ENCODE data around the gene SLC38A2.
A peak's percentile ranks its signal among the peaks of the same experiment; 100 is the strongest.
"Not testable (repeated sequence)": the region's sequence is repeated elsewhere in the genome, so short reads cannot be mapped to it uniquely, and the experiment has no call there.

SLC38A2 gene

GRCh38 chr12:46372544-46373300 lies at the start of gene SLC38A2:
SLC38A2 (minus strand) TSS chr12:46372773; CDS start chr12:46371293, 1,480 bp downstream.
- DNase-seq (ENCODE audit: low read depth, low spot score) = peak; percentile 94

DNA sequence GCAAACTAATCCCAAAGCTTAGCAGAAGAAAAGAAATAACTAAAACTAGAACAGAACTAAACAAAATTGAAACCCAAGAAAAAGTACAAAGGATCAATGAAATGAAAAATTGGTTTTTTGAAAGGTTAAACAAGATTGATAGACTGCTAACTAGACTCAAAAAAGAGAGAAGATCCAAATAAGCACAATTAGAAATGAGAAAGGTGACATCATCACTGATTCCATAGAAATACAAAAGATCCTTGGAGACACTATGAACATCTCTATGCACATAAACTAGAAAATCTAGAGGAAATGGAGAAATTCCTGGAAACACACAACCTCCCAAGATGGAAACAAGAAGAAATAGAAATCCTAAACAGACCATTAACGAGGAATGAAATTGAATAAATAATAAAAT lies 47.1 kb upstream of the SLC38A2 start:
- DNase-seq (ENCODE audit: low read depth, low spot score) = no peak

- no peak for DNase-seq (ENCODE audit: low read depth, low spot score)
Measured at GRCh38 chr12:46415552-46415951, 43.0 kb upstream of the SLC38A2 start.

DNA sequence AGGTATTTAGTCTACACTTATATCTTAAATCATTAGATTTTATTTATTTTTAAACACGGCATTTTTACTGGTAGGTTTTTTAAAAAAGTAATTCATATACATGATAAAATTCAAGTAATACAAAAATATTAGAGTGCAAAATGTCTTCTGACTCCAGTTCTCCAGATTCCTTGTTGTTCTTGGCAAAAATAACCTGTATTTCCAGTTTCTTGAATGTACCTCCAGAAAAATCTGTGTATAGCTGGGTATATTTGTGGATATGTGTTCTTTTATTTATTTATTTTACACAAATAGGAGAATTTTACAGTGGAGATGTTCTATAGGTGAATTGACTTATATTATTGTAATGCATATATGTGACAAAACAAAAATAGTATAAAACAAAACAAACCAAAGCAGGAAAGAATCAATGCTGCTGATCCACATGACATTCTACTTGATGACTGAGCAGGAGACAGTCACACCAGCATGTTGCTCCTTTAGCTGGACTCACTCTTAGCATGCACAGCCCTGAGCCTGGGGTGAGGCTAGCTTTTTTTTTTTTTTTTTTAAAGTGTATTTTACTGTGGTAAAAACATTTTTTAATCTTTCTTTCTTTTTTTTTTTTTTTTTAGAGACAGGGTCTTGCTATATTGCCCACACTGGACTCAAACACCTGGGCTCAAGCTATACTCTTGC lies 42.2 kb upstream of the SLC38A2 start:
- no peak for DNase-seq (ENCODE audit: low read depth, low spot score)

GRCh38 chr12:46413368-46413767 lies 40.8 kb upstream of the SLC38A2 start:
- no peak for DNase-seq (ENCODE audit: low read depth, low spot score)

- DNase-seq (ENCODE audit: low read depth, low spot score) = no peak
Measured at GRCh38 chr12:46412857-46413256, 40.3 kb upstream of the SLC38A2 start.

GRCh38 chr12:46410495-46410894 lies 37.9 kb upstream of the SLC38A2 start:
- no peak for DNase-seq (ENCODE audit: low read depth, low spot score)

DNA sequence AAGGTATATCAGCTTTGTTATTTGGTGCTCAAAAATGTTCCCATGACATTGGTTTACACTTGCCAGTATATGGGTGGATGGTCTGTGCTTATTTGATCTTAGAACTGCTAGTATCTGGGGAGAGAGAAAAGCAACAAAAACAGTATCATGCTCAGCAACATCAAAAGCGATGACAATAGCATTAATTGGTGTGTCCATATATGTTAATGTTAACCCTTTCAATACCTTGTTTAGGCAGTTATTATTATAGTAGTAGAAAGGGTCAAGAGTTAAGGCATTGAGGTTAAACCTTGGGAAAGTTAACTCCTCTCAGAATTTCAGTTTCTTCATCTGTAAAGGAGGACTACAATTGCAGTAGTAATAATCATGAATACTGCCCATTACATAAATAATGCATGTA lies 37.4 kb upstream of the SLC38A2 start:
- no peak for DNase-seq (ENCODE audit: low read depth, low spot score)

DNA sequence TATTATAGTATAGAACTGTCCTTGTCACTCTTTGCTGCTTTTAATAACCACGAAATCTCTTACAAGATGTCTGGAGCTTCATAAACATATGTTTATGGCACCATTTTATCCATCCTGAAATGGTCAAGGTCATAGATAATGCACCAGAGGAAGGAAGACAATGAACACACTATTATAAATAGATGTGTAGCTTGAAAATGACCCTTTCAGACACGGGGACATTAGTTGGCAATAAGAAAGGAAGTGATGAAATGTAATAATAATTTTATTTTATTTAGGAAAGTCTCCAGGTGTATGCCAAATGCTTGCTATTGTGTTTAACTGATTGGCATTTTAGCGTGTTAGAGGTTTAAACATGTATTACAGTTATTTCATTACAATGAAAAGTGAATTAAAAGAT lies 36.8 kb upstream of the SLC38A2 start:
- no peak for DNase-seq (ENCODE audit: low read depth, low spot score)

DNA sequence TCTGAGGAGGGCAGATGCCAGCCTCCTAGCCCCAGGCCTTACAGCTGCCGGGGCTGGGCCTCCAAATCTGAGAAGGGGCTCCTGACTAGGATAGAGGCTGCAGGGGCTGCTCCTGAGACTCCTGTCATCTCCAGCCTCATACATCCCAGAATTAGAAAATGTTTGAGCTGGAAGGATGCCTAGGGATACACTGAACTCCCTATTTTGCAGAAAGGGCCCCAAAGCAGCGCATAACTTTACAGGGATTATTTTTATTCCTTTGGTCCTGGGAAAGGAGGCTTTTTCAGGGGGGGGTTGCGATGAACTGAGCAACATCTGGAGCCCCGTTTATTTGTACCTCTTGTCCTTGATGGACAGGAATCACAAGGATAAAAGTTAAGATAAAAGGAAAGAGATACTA lies 35.9 kb upstream of the SLC38A2 start:
- DNase-seq (ENCODE audit: low read depth, low spot score) = no peak

- no peak for DNase-seq (ENCODE audit: low read depth, low spot score)
Measured at GRCh38 chr12:46407361-46407760, 34.8 kb upstream of the SLC38A2 start.

GRCh38 chr12:46406352-46407027 lies 33.9 kb upstream of the SLC38A2 start:
- DNase-seq (ENCODE audit: low read depth, low spot score) = no peak

DNA sequence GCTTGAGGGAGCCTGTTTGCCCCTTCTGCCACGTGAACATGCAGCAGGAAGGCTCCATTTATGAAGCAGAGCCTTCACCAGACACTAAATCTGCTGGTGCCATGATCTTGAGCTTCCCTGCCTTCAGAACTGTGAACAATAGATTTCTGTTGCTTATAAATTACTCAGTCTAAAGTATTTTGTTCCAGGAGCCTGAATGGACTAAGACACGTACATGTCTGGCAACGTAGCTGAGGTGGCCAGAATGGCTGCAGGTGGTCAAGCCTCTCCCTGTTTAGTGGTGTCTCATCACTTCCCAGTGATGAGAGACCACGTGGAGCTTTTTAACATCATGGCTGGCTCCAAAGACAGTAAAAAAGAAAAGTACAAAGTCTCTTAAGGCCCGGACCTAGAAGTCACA lies 32.2 kb upstream of the SLC38A2 start:
- no peak for DNase-seq (ENCODE audit: low read depth, low spot score)

DNA sequence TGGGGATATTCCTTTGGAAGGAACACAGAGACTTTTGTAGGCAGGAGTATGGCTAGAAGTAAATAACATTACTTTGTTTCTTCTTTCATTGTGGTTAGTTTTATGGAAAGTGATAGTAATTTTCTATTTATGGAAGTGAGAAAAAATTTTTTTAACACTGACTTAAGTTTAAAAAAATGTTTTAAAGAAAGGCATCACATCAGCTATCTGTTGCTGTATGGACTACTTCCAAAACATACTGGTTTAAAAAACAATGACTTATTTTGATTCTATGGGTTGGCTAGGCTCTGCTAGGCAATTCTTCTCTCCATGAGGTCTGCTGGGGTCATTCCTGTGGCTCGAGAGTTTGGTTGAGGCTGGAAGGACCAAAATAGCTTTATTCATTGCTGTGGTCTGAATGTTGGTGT lies 31.7 kb upstream of the SLC38A2 start:
- no peak for DNase-seq (ENCODE audit: low read depth, low spot score)

GRCh38 chr12:46403719-46404070 lies 31.1 kb upstream of the SLC38A2 start:
- no peak for DNase-seq (ENCODE audit: low read depth, low spot score)

DNA sequence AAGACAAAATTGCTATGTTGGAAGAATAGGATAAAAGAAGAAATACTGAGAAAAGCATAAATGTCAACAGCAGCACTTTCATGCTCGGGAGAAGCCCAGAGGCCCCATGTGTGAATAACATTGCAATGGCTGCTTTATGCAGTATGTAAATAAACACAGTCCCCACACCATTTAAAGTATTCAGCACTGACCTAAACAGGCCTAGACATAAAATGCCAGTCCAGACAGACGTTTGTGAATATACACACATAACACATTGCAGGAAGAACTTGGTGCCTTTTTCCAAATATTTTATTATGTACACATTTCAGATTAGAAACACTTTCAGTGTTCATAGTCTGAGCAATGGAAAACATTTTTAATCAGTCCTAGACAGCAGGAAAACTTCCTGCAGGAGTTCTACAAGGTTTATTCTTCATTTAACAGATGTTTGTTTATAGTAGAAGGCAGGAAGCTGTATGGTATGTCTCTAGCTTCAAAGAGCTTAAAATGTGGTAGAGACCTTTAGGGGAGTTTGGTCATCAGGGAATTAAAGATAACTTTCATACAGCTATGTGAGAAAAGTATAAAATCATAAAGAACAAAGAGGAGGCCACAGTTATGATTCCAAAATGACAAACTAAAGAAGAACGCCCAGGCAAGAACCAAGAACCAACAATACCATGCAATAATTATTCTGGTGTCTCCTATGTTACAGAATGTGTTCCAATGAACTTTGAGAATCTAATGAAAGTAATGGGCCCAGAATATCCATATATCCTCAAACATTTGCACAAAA lies 30.6 kb upstream of the SLC38A2 start:
- DNase-seq (ENCODE audit: low read depth, low spot score) = no peak

- DNase-seq (ENCODE audit: low read depth, low spot score) = no peak
Measured at GRCh38 chr12:46402451-46402850, 29.9 kb upstream of the SLC38A2 start.

DNA sequence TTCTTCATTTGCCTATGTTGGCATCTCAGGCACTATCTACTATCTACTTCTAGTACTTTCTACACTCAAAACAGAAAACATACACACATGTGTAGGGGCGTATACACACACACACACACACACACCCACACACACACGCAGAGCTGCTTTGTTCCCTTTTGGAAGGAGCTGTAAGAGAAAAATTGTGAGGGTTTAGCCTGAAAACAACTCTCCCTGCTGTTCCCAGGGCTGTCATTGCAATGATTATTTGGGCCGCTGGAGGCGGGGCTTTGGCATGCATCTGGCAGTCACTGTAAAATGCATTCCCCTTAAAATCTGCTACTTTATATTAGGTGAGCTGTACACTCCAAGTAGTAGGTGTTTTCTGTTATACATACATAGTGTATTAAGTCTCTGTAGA lies 29.1 kb upstream of the SLC38A2 start:
- no peak for DNase-seq (ENCODE audit: low read depth, low spot score)

DNA sequence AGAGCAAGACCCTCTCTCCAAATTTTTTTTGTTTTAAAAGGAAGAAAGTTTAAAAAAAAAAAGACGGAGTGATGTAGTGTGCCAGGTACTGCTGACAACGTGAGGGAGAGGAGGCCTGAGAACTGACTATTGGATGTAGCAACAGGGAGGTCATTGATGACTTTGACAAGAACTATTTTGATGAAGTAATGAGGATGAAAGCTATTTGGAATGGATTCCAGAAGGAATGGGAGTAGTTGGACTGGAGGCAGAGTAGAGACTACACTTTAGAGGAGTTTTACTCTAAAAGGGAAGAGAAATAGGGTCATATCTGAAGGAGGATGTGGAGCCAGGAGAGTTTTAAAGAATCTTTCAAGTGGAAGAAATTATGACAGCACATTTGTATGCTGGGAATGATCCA lies 27.8 kb upstream of the SLC38A2 start:
- no peak for DNase-seq (ENCODE audit: low read depth, low spot score)

DNA sequence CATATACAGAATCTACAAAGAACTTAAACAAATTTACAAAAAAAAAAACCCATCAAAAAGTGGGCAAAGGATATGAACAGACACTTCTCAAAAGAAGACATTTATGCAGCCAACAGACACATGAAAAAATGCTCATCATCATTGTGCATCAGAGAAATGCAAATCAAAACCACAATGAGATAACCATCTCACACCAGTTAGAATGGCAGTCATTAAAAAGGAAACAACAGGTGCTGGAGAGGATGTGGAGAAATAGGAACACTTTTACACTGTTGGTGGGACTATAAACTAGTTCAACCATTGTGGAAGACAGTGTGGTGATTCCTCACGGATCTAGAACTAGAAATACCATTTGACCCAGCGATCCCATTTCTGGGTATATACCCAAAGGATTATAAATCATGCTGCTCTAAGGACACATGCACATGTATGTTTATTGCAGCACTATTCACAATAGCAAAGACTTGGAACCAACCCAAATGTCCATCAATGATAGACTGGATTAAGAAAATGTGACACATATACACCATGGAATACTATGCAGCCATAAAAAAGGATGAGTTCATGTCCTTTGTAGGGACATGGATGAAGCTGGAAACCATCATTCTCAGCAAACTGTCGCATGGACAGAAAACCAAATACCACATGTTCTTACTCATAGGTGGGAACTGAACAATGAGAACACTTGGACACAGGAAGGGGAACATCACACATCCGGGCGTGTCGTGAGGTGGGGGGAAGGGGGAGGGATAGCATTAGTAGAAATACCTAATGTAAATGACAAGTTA lies 27.1 kb upstream of the SLC38A2 start:
- DNase-seq (ENCODE audit: low read depth, low spot score) = not testable (repeated sequence)

- no peak for DNase-seq (ENCODE audit: low read depth, low spot score)
Measured at GRCh38 chr12:46396826-46397225, 24.3 kb upstream of the SLC38A2 start.

Measured in ELF-1 (cell line).